HepG2 (cell line): ENCODE data around the gene ZNF653.

ENCODE experiments used
- MAX ChIP-seq: IDR thresholded peaks from 2 replicates; pipeline ENCODE4 v1.6.1; 2012; ENCODE audit warnings: inconsistent platforms
- MXD1 ChIP-seq: sonication (generic); formaldehyde crosslinking; IDR thresholded peaks from 2 replicates; pipeline ENCODE4 v1.4.0; 2020; ENCODE audit warnings: mild to moderate bottlenecking, missing genetic modification reagents
- MYC ChIP-seq: sonication (generic); formaldehyde crosslinking; IDR thresholded peaks from 2 replicates; pipeline ENCODE4 v1.9.0; 2021; ENCODE audit warnings: missing genetic modification reagents, borderline replicate concordance
- ZNF263 ChIP-seq: sonication (generic); formaldehyde crosslinking; IDR thresholded peaks from 2 replicates; pipeline ENCODE4 v1.4.0; 2020; ENCODE audit warnings: missing genetic modification reagents

- no peak for TF ChIP-seq MAX
- no peak for TF ChIP-seq MXD1 (CRISPR knock-in tag)
- TF ChIP-seq ZNF263 (CRISPR knock-in tag), result no peak
- no peak for TF ChIP-seq MYC
These were observed 10.2 kb downstream of the ZNF653 start for GRCh38 chr19:11495481-11495880.
